ENCODE results near the gene COL9A1.
"Not testable (repeated sequence)": the region's sequence is repeated elsewhere in the genome, so short reads cannot be mapped to it uniquely, and the experiment has no call there.

Gene COL9A1

DNA sequence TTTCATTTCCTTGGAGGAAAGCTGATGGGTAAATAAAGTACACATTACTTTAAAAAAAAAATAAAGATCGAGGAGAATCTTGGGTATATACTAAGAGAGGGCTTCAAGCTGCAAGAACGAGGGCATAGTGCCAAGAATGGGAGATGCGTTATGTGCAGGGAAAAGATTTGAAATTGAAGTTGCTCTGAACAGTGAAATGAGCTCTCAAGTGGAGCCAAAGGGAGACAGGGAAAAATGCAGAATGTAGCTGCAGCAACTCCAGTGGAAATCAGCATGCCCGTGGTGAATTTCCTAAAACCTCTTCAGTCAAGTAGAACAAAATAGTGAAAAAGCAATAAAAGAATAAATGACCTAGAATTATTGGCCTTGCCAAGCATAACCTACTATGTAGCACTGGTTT, 11.4 kb upstream of the COL9A1 start:
- H3K9ac ChIP-seq (ENCODE audit: low read depth, low read length), result no peak overlapping the region
- no peak overlapping the region for H3K4me3 ChIP-seq (ENCODE audit: low read length)
- H3K36me3 ChIP-seq (ENCODE audit: insufficient read depth, low read depth, low read length), result no peaks in the 10 kb centered on the region
- no peak overlapping the region for H3K27ac ChIP-seq (ENCODE audit: low read length)
- no peaks in the 10 kb centered on the region for H3K4me1 ChIP-seq (ENCODE audit: insufficient read depth, low read length)
- H3K27me3 ChIP-seq (ENCODE audit: insufficient read depth, low read length), result no peaks in the 10 kb centered on the region
- H3K9me3 ChIP-seq (ENCODE audit: insufficient read depth, low read depth, low read length), result peaks cover 7% of the 10 kb centered on the region

DNA sequence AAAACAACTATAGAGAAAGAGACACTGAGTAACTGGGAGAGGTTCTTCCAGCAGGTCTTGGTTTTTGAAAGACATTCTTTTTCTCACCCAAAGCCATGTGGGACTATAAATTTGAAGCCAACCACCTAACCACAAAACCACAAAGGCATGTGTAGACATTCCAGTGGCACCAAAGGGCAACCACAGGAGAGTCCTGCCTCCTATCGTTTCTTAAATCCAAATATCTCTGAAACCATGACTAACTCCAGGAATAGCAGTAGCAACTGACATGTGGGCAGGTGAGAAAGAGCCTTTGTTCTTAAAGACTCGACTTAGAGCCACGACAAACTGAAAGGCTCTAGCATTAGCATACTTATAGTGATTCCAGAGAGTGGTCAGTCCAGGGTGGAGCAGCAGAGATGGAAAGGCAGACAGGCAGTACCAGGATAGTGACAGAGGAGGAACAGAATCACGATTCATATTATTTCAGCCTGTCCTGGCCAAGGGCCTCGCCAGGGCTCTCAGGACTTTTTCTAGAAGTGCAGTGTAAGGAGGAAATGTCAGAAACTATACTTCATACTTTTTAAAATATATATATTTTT, 9.4 kb upstream of the COL9A1 start:
- Histone ChIP-seq H3K36me3 (ENCODE audit: insufficient read depth, low read depth, low read length) (no peaks in the 10 kb centered on the region), H3K27me3 (ENCODE audit: insufficient read depth, low read length) (no peaks in the 10 kb centered on the region), H3K4me3 (ENCODE audit: low read length) (no peak overlapping the region), H3K9ac (ENCODE audit: low read depth, low read length) (no peak overlapping the region), H3K9me3 (ENCODE audit: insufficient read depth, low read depth, low read length) (no peaks in the 10 kb centered on the region), H3K4me1 (ENCODE audit: insufficient read depth, low read length) (no peaks in the 10 kb centered on the region), H3K27ac (ENCODE audit: low read length) (no peak overlapping the region)

DNA sequence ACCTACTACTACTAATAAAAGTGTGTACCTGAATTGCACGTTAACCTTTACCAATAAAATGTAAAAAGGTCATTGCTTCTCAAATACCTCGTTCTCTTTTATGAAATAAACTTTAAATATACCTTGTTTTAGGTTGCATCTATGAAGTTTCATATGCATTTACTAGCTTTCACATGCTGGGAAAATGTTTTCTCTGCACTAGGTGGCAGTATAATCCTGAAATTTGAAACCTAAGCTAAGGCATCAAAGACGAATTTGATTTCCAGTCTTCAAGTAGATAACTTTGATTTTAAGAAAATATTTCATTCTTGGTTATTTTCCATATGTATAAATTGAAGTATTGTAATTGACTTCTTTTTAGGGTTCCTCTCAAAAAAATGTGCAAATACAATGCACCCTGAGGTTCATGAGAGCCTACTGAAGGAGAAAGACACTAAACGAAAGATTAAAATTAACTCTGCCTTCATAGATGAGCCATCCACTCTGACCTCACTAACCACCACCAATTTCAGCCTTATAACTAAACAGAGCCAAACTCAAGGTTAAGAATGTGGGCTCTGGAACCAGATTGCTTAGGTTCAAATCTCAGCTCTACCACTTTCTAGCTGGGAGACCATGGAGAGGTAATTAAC, 7.3 kb upstream of the COL9A1 start:
- Histone ChIP-seq H3K9ac (ENCODE audit: low read depth, low read length) (no peak overlapping the region), H3K4me3 (ENCODE audit: low read length) (no peak overlapping the region)

DNA sequence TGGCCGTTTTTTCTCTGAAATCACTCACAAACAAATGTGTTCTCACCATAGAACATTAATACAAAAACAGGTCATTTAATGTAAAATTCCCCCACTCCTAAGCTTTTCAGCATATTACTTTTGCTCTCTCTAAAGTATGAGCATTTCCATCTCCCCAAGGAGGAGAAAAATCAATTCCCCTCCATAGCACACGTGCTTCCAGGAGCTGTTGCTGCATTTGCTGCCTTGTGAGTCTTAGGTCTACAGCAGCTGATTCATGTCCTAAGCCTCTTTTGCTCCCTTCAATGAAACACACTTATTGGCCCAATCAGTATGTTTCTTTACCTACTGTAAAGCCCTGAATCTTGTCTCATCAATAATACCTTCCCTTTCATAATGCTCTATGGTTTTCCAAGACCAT, 6.4 kb upstream of the COL9A1 start:
- no peak overlapping the region for H3K4me3 ChIP-seq (ENCODE audit: low read length)
- no peaks in the 10 kb centered on the region for H3K9me3 ChIP-seq (ENCODE audit: insufficient read depth, low read depth, low read length)
- no peak overlapping the region for H3K27ac ChIP-seq (ENCODE audit: low read length)
- no peaks in the 10 kb centered on the region for H3K27me3 ChIP-seq (ENCODE audit: insufficient read depth, low read length)
- H3K9ac ChIP-seq (ENCODE audit: low read depth, low read length), result no peak overlapping the region
- H3K4me1 ChIP-seq (ENCODE audit: insufficient read depth, low read length), result peaks cover 6% of the 10 kb centered on the region; the same call in 1 of the 2 replicates
- H3K36me3 ChIP-seq (ENCODE audit: insufficient read depth, low read depth, low read length), result no peaks in the 10 kb centered on the region

More for the DNA sequence above, 7.3 kb upstream of the COL9A1 start:
- Histone ChIP-seq H3K36me3 (ENCODE audit: insufficient read depth, low read depth, low read length) (no peaks in the 10 kb centered on the region), H3K4me1 (ENCODE audit: insufficient read depth, low read length) (no peaks in the 10 kb centered on the region), H3K27ac (ENCODE audit: low read length) (no peak overlapping the region), H3K9me3 (ENCODE audit: insufficient read depth, low read depth, low read length) (no peaks in the 10 kb centered on the region), H3K27me3 (ENCODE audit: insufficient read depth, low read length) (no peaks in the 10 kb centered on the region)

- not testable (repeated sequence) for H3K36me3 ChIP-seq (ENCODE audit: insufficient read depth, low read depth, low read length); H3K9me3 ChIP-seq (ENCODE audit: insufficient read depth, low read depth, low read length); H3K9ac ChIP-seq (ENCODE audit: low read depth, low read length); H3K27me3 ChIP-seq (ENCODE audit: insufficient read depth, low read length); H3K4me1 ChIP-seq (ENCODE audit: insufficient read depth, low read length); H3K27ac ChIP-seq (ENCODE audit: low read length); H3K4me3 ChIP-seq (ENCODE audit: low read length)
These were observed 5.3 kb upstream of the COL9A1 start for GRCh38 chr6:70308142-70308541.

- Histone ChIP-seq H3K27me3 (ENCODE audit: insufficient read depth, low read length) (no peaks in the 10 kb centered on the region), H3K4me3 (ENCODE audit: low read length) (no peak overlapping the region), H3K27ac (ENCODE audit: low read length) (no peak overlapping the region)
These were observed 4.1 kb upstream of the COL9A1 start for GRCh38 chr6:70307008-70307407.

GRCh38 chr6:70304616-70305015, 1.7 kb upstream of the COL9A1 start:
- H3K36me3 ChIP-seq (ENCODE audit: insufficient read depth, low read depth, low read length), result no peaks in the 10 kb centered on the region
- no peak overlapping the region for H3K27ac ChIP-seq (ENCODE audit: low read length)
- no peak overlapping the region for H3K9ac ChIP-seq (ENCODE audit: low read depth, low read length)
- no peaks in the 10 kb centered on the region for H3K27me3 ChIP-seq (ENCODE audit: insufficient read depth, low read length)
- peaks cover 6% of the 10 kb centered on the region; the same call in 1 of the 2 replicates for H3K4me1 ChIP-seq (ENCODE audit: insufficient read depth, low read length)
- H3K9me3 ChIP-seq (ENCODE audit: insufficient read depth, low read depth, low read length), result no peaks in the 10 kb centered on the region
- H3K4me3 ChIP-seq (ENCODE audit: low read length), result no peak overlapping the region

More at GRCh38 chr6:70307008-70307407, 4.1 kb upstream of the COL9A1 start:
- Histone ChIP-seq H3K9me3 (ENCODE audit: insufficient read depth, low read depth, low read length) (no peaks in the 10 kb centered on the region), H3K4me1 (ENCODE audit: insufficient read depth, low read length) (peaks cover 6% of the 10 kb centered on the region; the same call in 1 of the 2 replicates), H3K9ac (ENCODE audit: low read depth, low read length) (no peak overlapping the region), H3K36me3 (ENCODE audit: insufficient read depth, low read depth, low read length) (no peaks in the 10 kb centered on the region)

DNA sequence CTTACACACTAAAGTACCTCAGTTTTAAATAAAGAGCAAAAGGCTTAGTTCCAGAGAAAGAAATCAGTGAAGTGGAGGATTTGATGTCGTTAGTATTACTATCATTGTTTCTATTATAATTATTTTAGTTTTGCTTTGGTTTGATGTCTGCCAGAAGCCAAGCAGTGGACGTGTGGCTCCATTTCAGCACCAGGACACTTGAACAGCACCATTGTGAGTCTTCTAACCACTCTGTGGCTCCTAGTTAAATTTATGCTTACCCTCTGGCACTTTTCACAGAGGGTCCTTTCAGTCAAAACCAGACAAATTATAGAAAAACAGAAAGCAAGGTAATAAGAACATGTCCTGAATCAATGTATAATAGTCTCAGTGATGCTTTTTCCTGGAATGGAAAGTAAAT, 3.4 kb downstream of the COL9A1 start:
- no peaks in the 10 kb centered on the region for H3K36me3 ChIP-seq (ENCODE audit: insufficient read depth, low read depth, low read length)
- H3K27ac ChIP-seq (ENCODE audit: low read length), result no peak overlapping the region
- H3K9me3 ChIP-seq (ENCODE audit: insufficient read depth, low read depth, low read length), result no peaks in the 10 kb centered on the region
- peaks cover under 1% of the 10 kb centered on the region; the same call in 1 of the 2 replicates for H3K4me1 ChIP-seq (ENCODE audit: insufficient read depth, low read length)
- H3K9ac ChIP-seq (ENCODE audit: low read depth, low read length), result no peak overlapping the region
- H3K4me3 ChIP-seq (ENCODE audit: low read length), result no peak overlapping the region
- no peaks in the 10 kb centered on the region for H3K27me3 ChIP-seq (ENCODE audit: insufficient read depth, low read length)

- no peak overlapping the region for H3K9ac ChIP-seq (ENCODE audit: low read depth, low read length)
- H3K9me3 ChIP-seq (ENCODE audit: insufficient read depth, low read depth, low read length), result no peaks in the 10 kb centered on the region
- H3K27ac ChIP-seq (ENCODE audit: low read length), result no peak overlapping the region
- H3K36me3 ChIP-seq (ENCODE audit: insufficient read depth, low read depth, low read length), result no peaks in the 10 kb centered on the region
- no peaks in the 10 kb centered on the region for H3K27me3 ChIP-seq (ENCODE audit: insufficient read depth, low read length)
- no peaks in the 10 kb centered on the region for H3K4me1 ChIP-seq (ENCODE audit: insufficient read depth, low read length)
- H3K4me3 ChIP-seq (ENCODE audit: low read length), result no peak overlapping the region
These were observed 4.8 kb downstream of the COL9A1 start for GRCh38 chr6:70298068-70298467.

DNA sequence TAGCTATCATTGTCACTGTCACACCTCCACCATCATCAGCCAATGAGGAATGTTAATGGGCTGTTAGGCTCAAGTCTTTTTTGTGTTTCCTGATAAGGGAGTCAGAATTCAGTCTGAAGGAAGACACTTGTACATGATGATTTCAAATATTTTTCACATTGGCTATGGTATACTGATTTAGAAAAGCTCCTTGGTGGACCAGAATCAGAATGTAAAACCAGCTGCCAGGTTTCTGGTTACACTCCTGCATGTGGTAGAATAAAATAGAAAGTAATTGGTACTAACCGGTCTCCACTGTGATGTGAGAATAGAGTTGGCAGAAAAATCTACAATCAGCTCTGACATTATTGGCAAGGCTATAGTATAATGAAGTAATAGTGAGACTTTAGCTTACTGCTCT, 10.7 kb downstream of the COL9A1 start:
- Histone ChIP-seq H3K27me3 (ENCODE audit: insufficient read depth, low read length) (no peaks in the 10 kb centered on the region), H3K9me3 (ENCODE audit: insufficient read depth, low read depth, low read length) (no peaks in the 10 kb centered on the region), H3K4me3 (ENCODE audit: low read length) (no peak overlapping the region), H3K4me1 (ENCODE audit: insufficient read depth, low read length) (no peaks in the 10 kb centered on the region), H3K9ac (ENCODE audit: low read depth, low read length) (no peak overlapping the region), H3K27ac (ENCODE audit: low read length) (no peak overlapping the region), H3K36me3 (ENCODE audit: insufficient read depth, low read depth, low read length) (no peaks in the 10 kb centered on the region)

GRCh38 chr6:70289299-70289698, 13.6 kb downstream of the COL9A1 start:
- Histone ChIP-seq H3K9me3 (ENCODE audit: insufficient read depth, low read depth, low read length) (no peaks in the 10 kb centered on the region), H3K36me3 (ENCODE audit: insufficient read depth, low read depth, low read length) (no peaks in the 10 kb centered on the region), H3K27ac (ENCODE audit: low read length) (no peak overlapping the region), H3K9ac (ENCODE audit: low read depth, low read length) (no peak overlapping the region), H3K4me1 (ENCODE audit: insufficient read depth, low read length) (no peaks in the 10 kb centered on the region), H3K27me3 (ENCODE audit: insufficient read depth, low read length) (peaks cover 10% of the 10 kb centered on the region), H3K4me3 (ENCODE audit: low read length) (no peak overlapping the region)

- Histone ChIP-seq H3K9ac (ENCODE audit: low read depth, low read length) (no peak overlapping the region), H3K27ac (ENCODE audit: low read length) (no peak overlapping the region), H3K9me3 (ENCODE audit: insufficient read depth, low read depth, low read length) (no peaks in the 10 kb centered on the region), H3K27me3 (ENCODE audit: insufficient read depth, low read length) (peaks cover 34% of the 10 kb centered on the region), H3K4me1 (ENCODE audit: insufficient read depth, low read length) (peaks cover 1% of the 10 kb centered on the region; the same call in 1 of the 2 replicates), H3K36me3 (ENCODE audit: insufficient read depth, low read depth, low read length) (no peaks in the 10 kb centered on the region), H3K4me3 (ENCODE audit: low read length) (no peak overlapping the region)
These were observed 16.0 kb downstream of the COL9A1 start for GRCh38 chr6:70286905-70287304.

All from iPS-20b (cell line).